NCI-H146 (cell line): ENCODE measurements around the gene TMEM272.

Experiments
- DNase-seq: peaks from one replicate; lab custom pipeline; 2025; lab: John Stamatoyannopoulos, UW

The TMEM272 gene

GRCh38 chr13:51804295-51805172 is 40.4 kb downstream of the TMEM272 start:
- no peak for DNase-seq

DNA sequence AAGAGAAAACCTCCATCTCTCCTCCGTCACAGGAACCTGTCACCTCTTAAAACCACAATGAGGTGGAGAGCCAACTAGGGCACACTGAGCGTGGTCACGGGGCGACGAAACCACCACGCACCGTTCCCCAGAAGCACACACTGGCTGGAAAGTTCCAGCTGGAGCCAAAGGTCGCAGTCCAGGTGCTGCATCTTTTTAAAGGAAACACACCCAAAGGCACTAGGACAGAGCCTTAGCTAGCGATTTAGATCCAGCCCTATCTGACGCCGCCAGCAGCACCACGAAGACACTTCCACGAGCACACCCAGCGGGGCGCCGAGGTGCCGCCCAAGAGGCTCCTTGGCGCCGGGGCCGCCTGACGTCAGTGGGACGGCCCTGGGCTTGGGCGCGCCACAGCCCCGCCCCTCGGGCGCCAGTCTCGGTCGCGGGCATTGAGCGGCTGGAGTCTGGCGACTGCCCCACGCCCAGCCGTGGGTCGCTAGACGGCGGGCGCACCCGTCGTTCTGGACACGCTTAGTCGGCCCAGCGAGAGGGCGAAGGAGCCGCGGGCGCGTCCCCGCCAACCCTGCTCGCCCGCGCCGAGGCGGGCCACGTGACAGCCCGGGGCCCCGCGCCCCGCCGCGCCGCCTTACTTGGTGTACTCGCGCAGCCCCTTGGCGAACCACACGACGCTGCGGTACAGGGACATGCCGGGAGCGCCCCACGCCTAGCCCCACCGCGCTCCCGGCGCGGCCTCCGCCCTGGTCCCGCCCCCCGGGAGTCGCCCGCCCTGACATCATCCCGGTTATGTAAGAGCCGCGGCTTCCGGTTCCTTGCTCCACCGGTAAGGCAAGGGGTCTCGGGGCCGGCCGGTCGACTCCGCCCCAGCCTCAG is 41.3 kb downstream of the TMEM272 start, which contains the start of gene DHRS12:
DHRS12 (minus strand) TSS at position 742 of the 873 bp plus-strand sequence. CDS start 4,504 bp downstream, outside the sequence.
- peak; percentile 81 for DNase-seq

- DNase-seq = peak; percentile 50
These were observed 42.2 kb downstream of the TMEM272 start for GRCh38 chr13:51802631-51803418.

GRCh38 chr13:51801631-51802099 is 43.3 kb downstream of the TMEM272 start:
- no peak for DNase-seq

- DNase-seq = no peak
These were observed 44.5 kb downstream of the TMEM272 start for GRCh38 chr13:51800486-51800885.

DNA sequence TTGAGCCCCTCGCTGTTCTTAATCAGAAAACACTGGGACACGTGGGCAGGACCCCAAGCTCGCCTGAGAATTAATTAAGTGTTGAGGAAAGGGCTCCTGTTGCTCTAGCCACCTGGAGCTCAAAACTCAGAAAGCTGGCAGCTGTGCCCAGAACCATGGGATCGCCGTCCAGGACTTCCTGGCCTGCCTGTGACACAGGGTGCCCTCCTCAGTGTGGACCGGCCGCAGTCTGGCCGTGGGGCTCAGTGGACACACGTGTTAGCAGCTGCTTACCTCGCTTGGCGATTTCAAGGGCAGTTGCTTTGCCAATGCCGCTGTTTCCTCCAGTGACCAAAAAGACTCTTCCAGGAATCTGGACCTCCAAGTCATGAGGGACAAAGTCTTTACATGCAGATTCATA is 45.7 kb downstream of the TMEM272 start:
- DNase-seq = no peak

- DNase-seq = peak; percentile 90
These were observed 47.1 kb downstream of the TMEM272 start for GRCh38 chr13:51797664-51798488.

DNA sequence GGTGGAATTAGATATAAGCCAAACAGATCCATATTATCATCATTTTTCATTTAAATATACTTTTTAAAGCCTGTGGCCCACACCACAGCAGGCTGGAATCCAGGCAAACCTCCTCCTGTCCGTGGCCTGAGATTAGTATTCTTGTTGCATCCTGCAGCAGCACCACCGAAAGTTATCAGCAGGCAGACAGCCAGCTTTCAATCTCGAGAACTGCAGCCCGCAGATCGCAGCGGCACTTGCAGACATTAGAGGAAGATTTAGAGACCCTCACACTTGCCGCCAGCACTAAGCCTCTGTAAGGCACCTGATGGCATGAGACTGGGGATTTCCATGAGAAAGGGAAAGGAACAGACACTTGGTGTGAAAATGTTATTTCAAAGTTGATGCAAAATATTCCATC is 48.4 kb downstream of the TMEM272 start:
- DNase-seq = no peak

GRCh38 chr13:51795419-51795818 is 49.6 kb downstream of the TMEM272 start:
- no peak for DNase-seq

- peak; percentile 67 for DNase-seq
These were observed 50.0 kb downstream of the TMEM272 start for GRCh38 chr13:51794964-51795363.

- DNase-seq = no peak
These were observed 51.3 kb downstream of the TMEM272 start for GRCh38 chr13:51793570-51794271.

DNA sequence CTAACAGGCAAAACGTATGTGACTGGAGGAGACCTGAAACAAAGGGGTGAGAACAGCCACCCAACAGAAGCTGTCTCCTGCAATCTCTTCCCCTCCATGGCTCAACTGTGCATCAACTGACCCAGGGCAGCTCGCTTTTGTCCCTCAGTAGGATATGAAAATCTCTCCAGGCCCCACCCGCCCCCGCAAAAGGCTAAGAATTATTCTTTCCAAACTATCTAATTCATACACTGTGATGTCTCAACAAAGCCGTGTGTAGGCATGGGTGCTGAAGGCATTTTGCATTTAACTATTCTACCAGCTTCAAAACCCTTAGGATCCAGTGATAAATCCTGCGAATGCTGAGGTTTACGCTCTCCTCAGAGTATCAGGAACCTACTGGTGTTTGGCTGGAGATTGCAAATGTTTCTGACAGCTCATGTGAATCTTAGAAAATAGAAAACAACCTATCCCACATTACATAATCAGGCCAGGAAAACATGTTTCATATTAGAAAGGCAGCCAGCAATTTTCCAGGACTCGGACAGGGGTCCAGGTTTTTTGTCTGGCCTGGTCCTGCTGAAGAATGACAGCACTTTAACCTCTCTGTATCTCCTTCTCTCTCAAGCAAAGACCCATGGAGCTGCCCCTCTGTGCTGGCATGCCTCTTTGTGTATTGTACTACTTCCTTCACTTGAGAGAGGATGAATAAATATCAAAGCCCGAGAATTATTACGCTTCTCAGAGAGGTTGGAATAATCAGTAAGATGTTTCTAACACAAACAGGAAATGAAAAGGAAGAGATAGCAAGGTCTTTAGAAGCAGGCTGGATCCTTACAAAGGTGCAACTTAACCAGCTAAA is 58.3 kb downstream of the TMEM272 start:
- no peak for DNase-seq

DNA sequence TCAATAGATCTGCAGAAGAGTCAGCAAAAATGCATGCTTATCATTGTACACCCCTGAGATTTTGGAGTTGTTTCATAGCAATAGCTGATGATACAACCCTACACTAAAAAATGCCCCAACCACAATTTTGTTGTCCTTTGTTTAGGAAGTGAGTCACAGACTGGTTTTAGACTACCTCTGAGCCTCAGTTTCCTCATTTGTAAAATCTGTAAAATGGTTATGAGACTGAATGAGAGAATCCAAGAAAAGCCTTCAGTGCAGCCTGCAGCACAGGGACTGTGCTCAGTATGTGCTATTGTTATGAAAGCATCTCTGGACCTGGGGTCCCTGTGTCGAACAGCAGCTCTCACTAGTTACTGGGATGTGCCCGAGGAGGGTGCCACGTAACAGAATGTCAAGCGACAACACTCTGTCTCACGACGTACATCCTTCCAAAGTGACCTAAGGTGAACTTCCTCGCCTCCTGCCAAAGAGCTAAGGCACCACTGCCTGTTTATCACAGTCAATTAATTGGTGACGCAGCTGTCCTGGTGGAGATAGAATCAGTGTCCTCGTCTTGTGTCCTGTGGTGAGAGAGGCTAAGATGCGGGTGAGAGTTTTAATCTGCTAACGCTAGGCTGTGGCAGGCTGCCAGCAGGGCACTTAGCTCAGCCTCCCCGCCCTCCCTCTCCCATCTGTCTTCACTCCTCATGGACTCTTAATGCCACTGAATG is 59.1 kb downstream of the TMEM272 start:
- DNase-seq = peak; percentile 75

DNA sequence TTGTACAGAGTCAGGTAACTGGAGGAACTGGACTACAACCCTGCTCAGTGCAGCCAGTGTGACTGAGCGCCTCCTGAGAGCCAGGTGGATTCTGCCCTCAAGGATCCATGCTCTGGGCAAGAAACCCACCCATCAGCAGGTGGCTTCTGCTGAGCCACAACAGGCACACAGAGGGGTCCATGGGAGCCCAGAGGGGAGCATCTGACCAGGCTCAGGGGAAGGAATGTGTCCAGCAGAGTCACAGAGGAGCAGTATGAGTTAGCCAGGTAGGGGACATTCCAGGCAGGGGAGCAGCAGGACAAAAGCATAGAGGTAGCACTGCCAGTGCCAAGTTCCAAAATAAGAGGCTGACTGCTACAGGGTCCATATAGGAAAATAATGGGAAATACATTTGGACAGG is 60.9 kb downstream of the TMEM272 start:
- no peak for DNase-seq

- no peak for DNase-seq
These were observed 61.4 kb downstream of the TMEM272 start for GRCh38 chr13:51783428-51784094.

DNA sequence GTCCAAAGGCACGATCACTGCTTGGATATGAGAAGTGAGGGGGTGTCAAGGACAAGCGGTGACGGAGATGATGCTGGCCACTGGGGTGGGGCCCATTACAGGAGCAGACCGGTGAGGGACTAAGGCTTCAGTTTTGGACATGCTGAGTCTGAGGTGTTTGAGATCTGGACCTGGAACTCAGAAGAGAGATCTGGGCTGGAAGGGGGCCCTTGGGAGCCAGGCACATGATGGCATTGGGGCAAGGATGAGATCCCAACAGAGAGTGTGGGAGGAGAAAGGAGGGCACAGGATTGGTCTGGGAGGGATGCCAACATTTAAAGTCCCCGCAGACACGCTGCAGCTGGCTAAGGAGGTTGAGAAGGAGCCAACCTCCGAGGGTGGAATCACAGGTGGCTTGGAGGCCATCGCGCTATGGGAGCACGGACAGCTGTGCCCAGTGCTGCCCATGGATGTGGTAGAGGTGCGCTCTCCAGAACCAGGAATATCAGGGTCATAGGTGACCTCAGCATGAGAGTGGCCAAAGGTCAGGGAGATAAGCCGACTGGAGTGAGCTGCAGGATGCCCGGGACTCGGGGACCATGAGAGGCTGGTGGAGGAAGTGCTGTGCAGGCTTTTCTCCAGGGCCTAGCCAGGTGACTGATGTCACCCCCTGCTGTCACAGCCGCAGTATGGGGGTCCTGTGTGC is 62.8 kb downstream of the TMEM272 start:
- DNase-seq = no peak

DNA sequence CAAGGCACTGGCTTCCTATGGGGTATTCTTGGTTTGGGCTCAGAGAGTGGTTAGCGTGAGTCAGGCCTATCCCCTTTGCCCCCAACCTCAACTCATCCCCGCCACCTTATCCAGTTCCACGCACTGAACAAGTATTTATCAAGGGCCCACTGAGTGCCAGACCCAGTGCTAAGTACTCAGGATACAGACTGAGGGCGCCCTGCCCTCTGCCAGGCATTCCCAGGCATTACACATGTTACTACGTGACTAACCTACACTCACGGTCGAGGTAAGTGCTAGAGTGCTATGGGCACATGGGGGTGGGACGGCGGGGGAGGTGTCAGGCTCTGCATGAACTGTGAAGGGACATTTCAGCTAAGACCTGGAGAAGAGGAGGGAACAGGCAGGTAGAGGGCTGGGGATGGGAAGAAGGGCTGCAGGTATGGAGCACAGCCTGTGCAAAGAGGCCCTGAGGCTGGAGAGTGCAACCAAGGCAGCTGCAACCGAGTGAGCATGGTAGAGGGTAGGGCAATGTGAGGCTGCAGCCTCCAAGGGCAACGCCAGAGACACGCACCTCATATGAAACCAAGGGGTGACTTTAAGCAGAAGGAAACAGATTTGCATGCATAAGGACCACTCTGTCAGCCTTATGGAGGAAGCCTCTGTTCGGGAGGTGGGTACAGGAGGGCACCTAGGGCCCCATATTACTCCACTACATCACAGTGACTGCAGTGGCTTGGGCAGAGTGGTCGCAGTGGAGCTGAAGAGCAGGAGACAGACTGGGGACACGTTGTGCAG is 63.5 kb downstream of the TMEM272 start:
- DNase-seq = no peak
